ENCODE measurements around the gene SARS2. TPM values are rescaled to one million over a fixed set of nuclear protein-coding genes. Genes with fewer than 3 reads are reported as not detected.

SARS2 gene
- total RNA-seq, 1 experiment from 2014 or later: 26.7 TPM

DNA sequence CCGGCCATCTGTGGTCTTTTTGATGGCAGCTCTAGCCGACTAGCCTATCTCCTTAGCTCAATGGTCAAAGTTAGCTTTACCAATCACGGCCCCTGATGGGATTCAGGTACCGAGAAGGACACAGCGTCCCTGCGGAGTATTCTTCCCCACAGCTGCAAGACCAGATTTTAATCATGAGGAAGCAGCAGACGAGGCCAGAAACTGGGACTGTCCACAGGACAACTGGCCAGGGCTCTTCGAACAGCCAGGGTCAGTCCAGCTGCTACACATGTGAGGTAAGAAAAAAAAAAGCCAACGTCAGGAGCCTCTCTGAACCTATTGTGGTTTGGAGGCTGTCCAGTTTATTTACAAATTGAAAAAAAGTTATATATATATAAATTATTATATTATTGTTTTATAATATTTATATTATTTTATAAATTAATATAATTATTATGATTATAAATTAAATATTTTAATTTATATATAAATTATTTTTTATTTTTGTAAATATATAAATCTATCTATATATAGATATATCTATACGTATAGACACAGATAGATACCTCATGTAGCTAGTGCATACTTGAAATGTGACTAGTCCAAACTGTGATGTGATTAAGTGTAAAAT lies 63.3 kb downstream of the SARS2 start:
- no peak overlapping the region for H2AFZ ChIP-seq (ENCODE audit: low read length)
- BruUV-seq (replicated peaks): no TSS peak

More for the DNA sequence above, 63.3 kb downstream of the SARS2 start:
- H3K27me3 ChIP-seq (ENCODE audit: low read length): no peaks in the 10 kb centered on the region
- no peak overlapping the region for H3K4me3 ChIP-seq (ENCODE audit: low read length)
- no peaks in the 10 kb centered on the region for H3F3A ChIP-seq (ENCODE audit: low read length, unreplicated experiment)
- ChIA-PET CTCF (interaction anchor here (0.6 kb wide), 1 partner anchor 63 kb away, joined by 3 read pairs; the partner anchor contains the start of genes MRPS12 and SARS2), POLR2A (ENCODE audit: unreplicated experiment) (no interaction called here)
- no peaks in the 10 kb centered on the region for H4K20me1 ChIP-seq (ENCODE audit: low read length)
- TF ChIP-seq EZH2phosphoT487 (IDR thresholded peaks at IDR 0.05; ENCODE audit: borderline replicate concordance, low read length) (no peak), EZH2 (IDR thresholded peaks at IDR 0.05; ENCODE audit: low read length, unreplicated experiment) (no peak)
- TF ChIP-seq, protein P1, sequence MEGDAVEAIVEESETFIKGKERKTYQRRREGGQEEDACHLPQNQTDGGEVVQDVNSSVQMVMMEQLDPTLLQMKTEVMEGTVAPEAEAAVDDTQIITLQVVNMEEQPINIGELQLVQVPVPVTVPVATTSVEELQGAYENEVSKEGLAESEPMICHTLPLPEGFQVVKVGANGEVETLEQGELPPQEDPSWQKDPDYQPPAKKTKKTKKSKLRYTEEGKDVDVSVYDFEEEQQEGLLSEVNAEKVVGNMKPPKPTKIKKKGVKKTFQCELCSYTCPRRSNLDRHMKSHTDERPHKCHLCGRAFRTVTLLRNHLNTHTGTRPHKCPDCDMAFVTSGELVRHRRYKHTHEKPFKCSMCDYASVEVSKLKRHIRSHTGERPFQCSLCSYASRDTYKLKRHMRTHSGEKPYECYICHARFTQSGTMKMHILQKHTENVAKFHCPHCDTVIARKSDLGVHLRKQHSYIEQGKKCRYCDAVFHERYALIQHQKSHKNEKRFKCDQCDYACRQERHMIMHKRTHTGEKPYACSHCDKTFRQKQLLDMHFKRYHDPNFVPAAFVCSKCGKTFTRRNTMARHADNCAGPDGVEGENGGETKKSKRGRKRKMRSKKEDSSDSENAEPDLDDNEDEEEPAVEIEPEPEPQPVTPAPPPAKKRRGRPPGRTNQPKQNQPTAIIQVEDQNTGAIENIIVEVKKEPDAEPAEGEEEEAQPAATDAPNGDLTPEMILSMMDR (conservative IDR thresholded peaks at IDR 0.05; ENCODE audit: low read depth, low read length): no peak
- H3K9ac ChIP-seq (ENCODE audit: low read length): no peak overlapping the region
- H3K4me2 ChIP-seq (ENCODE audit: low read length): no peak overlapping the region
- no peaks in the 10 kb centered on the region for H3K9me3 ChIP-seq (ENCODE audit: low read length)
- no peaks in the 10 kb centered on the region for H3K9me2 ChIP-seq (replicated peaks; ENCODE audit: low read length)
- no peak overlapping the region for H3K27ac ChIP-seq (ENCODE audit: low read length)
- peaks cover 17% of the 10 kb centered on the region for H3K4me1 ChIP-seq (ENCODE audit: insufficient read depth, low read length)
- no peaks in the 10 kb centered on the region for H3K79me2 ChIP-seq (ENCODE audit: low read length)
- intact Hi-C loops (cut with micrococcal nuclease): no loop called here
- DNase-seq (no peak), ATAC-seq (no peak)
- H3K36me3 ChIP-seq (ENCODE audit: low read depth, low read length): no peaks in the 10 kb centered on the region

Other genes with a start within 250 kb of the SARS2 start
- 3.8 and 5.5 TPM in 2 replicates for gene CAPN12, start 186.3 kb downstream of the SARS2 start, total RNA-seq (2014; rRNA removed)
- gene LGALS7, start 157.2 kb downstream of the SARS2 start, total RNA-seq (2014; rRNA removed): not detected in 2 replicates
- not detected in 2 replicates for gene LGALS7B, start 141.6 kb downstream of the SARS2 start, total RNA-seq (2014; rRNA removed)
- 0.51 TPM in 1 of 2 replicates, not detected in the other for gene LGALS4, start 117.8 kb downstream of the SARS2 start, total RNA-seq (2014; rRNA removed)
- 41.8 and 78.9 TPM in 2 replicates for gene ECH1, start 99.0 kb downstream of the SARS2 start, total RNA-seq (2014; rRNA removed)
- gene HNRNPL, start 80.8 kb downstream of the SARS2 start, total RNA-seq (2014; rRNA removed): 315 and 331 TPM in 2 replicates
- 1.2 and 3.2 TPM in 2 replicates for gene RINL, start 52.5 kb downstream of the SARS2 start, total RNA-seq (2014; rRNA removed)
- 37.9 and 55.2 TPM in 2 replicates for gene SIRT2, start 31.1 kb downstream of the SARS2 start, total RNA-seq (2014; rRNA removed)
- gene NFKBIB, start 30.8 kb downstream of the SARS2 start, total RNA-seq (2014; rRNA removed): 43.7 and 44.9 TPM in 2 replicates
- 0.26 TPM in 1 of 2 replicates, not detected in the other for gene CCER2, start 18.6 kb downstream of the SARS2 start, total RNA-seq (2014; rRNA removed)
- gene MRPS12, start 181 bp upstream of the SARS2 start, total RNA-seq (2014; rRNA removed): 143 and 156 TPM in 2 replicates
- not detected in 2 replicates for gene FBXO17, start 45.0 kb upstream of the SARS2 start, total RNA-seq (2014; rRNA removed)
- 7.1 and 16.5 TPM in 2 replicates for gene FBXO27, start 101.8 kb upstream of the SARS2 start, total RNA-seq (2014; rRNA removed)
- 3.4 and 5.0 TPM in 2 replicates for gene ACP7, start 153.6 kb upstream of the SARS2 start, total RNA-seq (2014; rRNA removed)
- 13.5 and 16.2 TPM in 2 replicates for gene PAK4, start 195.0 kb upstream of the SARS2 start, total RNA-seq (2014; rRNA removed)

Measured in PC-3 (cell line).